GM18519 (cell line): Measurements from ENCODE around the gene VILL.
A peak's percentile ranks its signal among the peaks of the same experiment; 100 is the strongest.
"Not testable (repeated sequence)": the region's sequence is repeated elsewhere in the genome, so short reads cannot be mapped to it uniquely, and the experiment has no call there.

Source experiments
- ATAC-seq: cut with Tn5 transposase; IDR thresholded peaks from one replicate; pipeline ENCODE4 v1.9.1; 2021; ENCODE audit warnings: mild to moderate bottlenecking, moderate library complexity; ENCODE audit not compliant: unreplicated experiment, low FRiP score

The VILL gene

DNA sequence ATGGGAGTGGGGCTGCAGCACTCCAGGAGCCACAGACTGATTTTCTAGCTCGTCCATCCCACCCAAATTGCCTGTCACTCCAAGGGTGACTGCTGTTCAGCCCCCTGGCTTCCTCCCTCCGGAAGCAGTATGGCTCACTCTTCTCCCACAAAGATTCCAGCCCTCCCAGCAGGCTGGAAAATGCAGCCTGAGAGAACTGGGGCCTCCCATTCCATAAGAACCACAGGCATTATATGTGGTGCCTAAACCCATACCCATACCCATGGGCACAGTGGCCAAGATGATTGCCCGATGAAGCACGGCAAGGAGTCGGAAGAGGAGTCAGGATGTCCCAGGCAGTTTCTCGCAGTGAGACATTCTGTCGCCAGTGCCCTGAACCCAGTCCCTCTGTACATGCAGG lies 6.0 kb upstream of the VILL start:
- no peak for ATAC-seq

DNA sequence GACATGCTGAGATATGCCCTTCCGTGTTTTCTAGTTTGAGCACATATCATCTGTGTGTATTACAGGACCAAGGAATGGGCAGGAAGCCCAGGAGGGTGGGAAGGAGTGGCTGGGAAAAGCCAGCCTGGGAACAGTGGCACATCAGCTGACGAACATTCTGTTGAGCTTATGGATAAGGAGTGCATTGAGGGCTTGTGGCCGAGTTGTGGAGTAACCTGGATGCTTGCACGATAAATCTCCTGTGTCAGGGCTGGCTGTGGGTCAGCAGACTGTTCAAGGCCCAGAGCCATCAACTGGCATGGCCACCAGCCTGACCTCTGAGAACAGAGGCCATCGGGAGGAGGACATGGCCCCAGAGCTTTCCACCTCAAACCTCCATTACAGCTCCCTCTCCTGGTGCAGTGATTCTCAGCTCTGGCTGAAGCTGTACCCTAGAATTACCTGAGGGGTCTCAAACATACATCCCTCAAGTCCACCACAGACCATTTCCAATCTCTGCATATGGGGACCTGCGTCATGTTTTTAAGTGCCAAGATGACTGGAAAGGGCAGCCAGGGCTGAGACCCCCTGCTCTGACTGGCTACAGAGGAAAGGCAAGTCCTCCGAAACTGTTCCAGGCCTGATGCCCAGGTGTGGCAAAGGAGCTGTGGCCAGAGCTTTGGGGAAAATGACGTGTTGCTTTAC lies 4.8 kb upstream of the VILL start:
- no peak for ATAC-seq

DNA sequence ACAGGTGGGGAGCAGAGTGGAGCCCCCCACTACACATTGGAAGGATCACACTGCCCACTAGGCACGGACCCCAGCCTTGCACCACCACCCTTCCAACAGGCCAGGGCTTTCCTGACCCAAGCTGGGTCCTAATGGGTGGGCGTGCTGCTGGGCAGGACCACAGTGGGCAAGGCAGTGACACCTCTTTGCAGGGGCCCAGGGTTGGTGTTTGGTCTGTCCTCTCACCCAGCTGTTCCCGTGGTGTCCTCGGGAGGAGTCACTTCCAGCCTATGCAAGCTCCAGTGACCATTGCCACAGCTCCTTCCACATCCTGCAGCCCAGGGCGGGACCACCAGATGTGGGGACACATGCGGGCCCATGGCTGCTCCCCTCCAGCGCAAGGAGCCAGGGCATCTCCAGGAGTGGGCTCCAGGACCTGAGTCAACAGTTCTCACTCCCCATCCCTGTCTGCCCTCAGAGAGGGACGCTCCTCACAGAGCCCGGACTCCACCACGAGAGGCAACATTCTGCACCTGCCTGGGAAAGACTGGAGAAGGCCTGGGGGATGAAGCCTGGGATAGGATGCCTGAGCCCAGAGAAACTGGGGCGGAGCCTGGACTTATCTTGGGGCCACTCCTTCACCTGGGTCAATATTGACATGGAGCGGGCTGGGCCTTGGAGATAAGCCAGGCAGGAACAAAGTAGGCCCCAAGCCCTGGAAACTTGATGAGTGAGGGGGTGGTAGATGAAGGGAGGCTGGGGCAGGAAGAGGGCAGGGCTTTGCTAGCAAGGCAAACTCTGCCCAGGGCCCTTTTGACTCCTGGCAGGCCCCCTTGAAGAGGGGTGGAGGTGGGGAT lies 3.9 kb upstream of the VILL start:
- no peak for ATAC-seq

DNA sequence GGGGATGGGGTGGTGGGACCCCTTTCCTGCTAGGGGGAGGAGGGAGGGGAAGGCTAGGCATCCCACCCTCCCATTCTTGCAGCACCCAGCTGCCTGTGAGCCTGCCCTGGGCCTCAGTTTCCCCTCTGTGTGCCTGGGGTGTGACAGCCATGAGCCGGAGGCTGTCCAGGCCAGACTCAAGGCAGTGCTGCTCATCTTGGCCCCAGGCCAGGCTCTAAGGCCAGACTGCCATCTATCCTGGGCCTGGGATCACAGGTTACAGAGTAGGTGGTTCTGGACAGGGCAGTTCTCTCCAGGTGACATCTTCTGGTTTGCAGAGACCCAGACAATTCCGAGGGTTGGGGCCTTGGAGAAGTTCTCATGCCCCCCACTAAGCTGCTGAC lies 3.3 kb upstream of the VILL start:
- no peak for ATAC-seq

DNA sequence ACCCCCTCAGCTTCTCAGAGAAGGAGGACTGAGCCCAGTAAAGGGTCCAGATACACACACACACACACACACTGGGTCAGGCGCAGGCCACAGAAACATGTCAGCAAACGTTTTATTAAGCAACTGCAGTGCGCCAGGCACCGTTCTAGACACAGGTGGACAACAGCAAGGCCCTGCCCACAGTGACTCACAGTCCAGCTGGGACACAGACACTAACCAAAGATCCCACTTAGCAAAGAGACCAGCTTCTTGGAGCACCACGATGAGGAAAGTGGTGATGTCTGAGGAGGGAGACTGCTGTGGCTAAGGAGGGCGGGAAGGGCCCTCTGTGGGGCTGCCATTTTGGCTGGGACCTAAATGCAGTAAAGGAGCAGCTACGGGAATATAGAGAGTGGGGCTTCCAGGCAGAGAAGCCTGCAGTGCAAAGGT lies 2.8 kb upstream of the VILL start:
- no peak for ATAC-seq

DNA sequence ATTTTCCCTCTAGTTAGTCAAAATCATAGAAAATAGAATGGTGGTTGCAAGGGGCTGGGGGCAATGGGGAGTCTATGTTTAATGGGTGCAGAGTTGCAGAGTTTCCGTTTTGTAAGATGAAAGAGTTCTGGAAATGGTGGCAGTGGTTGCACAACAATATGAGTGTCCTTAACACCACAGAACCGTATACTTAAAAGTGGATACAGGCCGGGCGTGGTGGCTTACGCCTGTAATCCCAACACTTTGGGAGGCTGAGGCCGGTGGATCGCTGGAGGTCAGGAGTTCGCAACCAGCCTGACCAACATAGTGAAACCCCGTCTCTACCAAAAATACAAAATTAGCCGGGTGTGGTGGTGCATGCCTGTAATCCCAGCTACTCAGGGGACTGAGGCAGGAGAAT lies 2.2 kb upstream of the VILL start:
- not testable (repeated sequence) for ATAC-seq

DNA sequence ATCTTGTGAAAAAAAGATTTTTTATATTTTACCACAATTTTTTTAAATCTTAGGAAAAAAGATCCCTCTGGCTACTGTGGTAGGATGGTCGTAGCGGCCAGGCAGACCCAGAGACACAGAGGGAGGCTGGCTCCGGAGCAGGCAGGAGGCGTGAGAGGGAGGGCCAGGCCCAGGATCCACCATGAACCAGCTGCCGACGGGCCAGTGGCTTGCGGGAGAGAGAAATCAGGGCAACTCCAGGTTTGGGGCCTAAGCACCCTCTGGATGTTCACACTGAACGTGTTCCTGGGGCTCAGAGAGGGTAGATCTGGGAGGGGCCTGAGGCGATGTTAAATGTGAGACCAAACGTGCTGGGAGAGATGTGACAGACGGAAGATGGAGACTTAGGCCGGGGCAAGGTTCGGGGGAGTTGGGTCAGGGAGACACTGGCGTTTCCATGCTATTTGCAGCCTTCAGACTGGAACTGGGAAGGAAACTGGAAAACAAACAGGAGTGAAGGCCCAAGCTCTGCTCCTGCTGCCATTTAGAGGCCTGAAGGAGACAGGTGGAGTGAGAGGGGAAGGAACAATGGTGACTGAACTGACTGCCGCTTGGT lies 1.6 kb upstream of the VILL start:
- no peak for ATAC-seq

DNA sequence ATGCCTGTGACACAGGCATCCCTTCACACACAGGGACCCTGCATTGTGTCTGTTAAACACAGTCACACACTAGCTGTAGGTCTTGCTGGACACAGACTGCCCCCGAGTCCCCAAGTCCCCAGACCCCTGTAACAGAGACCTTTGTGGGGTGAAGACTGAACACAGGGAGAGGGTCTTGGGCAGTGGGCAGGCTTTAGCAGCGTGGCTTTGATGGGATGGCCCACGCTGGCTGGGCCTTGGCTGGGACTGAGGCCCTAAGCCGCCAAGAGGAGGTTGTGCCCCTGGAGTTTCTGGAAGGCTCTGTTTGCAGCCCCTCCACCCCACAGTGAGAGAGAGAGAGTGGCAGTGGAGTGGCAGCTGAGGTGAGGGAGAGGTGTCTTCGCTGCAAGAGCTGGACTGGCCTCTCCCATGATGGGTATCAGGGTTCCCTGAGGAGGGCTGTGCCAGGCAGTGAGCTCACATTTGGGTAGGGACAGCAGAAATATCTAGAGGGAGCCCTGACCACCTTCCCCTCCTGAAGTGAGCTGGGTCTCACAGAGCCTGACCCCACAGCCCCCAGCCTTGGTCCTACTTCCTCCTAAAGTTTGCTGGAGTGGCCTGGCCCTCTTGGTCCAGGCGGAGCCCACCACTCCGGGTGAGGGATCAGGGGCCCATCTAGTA lies 635 bp upstream of the VILL start:
- no peak for ATAC-seq

DNA sequence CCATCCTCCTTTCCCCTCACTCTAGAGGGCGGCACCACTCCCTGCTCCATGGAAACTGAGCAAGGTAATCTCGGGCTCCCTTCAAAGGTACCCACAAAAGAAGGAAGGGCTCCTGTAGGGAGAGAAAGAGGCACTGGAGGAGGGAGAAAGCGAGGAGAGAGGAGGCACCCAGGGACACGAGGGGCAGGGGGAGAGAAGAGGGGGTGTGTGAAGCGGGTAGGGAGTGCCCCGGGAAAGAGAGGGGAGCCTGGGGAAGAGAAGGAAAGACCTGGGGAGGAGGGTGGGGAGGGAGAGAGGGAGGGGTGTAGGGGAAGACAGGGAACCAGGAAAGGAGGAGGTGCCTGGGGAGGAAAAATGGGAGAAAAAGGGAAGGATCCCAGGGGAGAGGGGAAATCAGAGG lies 523 bp downstream of the VILL start:
- no peak for ATAC-seq

DNA sequence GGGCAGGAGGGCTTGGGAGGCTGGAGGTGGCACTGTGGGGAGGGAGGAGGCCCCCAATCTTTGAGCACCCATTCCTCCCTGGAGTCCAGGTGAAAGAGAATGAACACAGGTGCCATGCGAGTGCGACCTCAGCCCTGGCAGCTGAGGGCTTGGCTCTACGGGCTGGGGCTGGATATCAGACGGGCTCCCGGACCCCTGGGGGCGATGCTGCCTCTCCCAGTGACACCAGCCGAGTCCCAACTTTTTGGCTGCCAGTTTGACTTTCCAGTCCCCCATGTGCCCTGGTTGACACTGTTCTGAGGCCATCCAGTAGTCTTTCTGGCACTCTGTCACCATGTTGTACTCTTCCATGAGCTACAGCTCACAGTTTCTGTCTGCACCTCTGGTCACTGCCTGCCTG lies 1.2 kb downstream of the VILL start:
- ATAC-seq, result no peak

DNA sequence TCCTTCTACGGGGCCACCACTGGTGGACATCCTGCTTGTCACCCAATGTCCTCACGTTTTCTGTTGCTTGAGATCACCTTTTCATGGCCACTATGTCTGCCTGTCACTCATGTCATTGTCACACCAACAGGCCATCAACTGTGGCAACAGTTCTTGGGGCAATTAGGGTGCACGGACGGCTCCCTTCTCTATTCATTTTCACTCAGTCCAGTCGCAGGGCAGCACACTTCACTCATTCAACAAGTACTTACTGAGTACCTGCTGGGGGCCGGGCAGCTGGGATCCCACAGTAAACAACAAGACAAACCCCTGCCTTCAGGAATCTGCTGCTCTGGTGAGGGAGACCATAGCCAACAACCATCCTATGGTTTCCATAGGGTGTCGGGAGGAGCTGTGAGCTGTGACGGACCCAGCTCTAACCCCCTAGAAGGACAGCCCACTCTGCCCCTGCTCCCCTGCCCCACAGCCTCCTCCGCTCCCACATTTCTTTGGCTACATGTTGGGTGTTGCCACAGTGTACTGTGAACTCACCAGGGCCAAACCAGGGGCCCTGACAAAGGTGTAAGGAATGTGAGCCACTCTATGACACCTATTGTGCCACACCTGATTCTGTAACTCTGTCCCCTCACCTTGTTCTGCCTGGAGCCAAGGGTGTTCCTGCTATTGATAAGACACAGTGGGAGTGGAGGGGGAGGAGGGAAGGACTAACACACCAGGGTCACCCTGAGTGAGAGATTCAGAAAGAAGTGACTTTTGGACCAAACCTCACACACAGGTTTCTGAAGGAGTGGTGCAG lies 1.9 kb downstream of the VILL start:
- no peak for ATAC-seq

DNA sequence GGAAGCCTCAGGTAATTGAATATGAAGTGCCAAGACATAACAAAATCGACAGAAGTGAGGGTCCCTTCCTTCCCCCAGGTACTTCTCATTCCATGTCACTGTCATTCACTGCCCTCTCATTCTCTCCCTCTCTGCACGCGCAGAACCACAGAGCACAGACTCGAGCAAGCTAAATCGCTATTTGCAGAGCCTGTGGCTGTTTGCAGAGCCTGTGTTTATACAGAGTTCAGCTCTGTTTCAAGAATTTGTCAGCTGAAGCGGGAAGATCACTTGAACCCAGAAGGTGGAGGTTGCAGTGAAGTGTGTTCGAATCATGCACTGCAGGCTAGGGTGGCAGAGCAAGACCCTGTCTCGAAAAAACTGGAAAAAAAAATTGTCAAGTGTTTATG lies 2.5 kb downstream of the VILL start:
- no peak for ATAC-seq

DNA sequence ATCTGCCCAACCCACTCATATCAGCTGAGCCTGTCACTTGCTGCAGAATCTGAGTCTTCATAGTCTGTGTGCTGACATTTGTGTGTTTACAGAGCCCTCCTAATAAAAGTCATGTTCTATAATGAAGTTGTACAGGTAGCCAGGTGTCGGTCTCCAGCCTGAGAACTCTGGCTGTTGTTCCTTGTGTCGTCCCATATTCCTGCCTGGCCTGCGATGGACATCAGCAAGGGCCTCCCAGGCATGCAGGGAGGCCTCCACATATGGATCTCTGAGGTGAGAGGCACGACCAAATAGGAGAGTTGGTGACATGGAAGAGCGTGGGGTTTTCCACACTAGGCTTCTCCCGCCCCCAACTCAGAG lies 2.9 kb downstream of the VILL start:
- no peak for ATAC-seq

DNA sequence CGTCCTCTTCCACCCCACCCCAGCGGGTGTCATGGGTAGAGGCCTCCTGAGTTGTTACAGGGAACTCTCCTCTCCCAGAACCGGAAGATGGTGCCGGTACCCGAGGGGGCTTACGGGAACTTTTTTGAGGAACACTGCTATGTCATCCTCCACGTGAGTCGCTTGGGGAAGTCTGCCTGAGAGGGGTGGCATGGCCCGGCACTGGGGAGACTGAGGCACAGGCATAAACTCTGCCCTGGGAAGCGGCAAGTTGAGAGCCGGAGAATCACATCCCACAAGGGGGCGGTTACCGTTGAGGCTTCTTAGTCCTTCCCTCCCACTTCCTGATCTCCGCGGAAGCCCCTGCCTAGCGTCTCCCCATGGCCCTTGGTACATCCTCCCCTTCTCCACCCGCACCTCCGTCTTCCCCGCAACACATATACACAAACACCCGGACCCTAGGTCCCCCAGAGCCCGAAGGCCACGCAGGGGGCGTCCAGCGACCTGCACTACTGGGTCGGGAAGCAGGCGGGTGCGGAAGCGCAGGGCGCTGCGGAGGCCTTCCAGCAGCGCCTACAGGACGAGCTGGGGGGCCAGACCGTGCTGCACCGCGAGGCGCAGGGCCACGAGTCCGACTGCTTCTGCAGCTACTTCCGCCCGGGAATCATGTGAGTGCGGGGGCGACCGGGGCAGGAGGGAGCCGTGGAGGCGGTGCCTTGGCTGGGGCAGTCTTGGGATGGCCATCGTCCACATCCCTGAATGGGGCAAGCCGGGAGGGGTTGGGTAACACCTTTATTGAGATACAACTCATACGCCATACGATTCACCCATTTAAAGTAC lies 3.4 kb downstream of the VILL start:
- peak; percentile 40 for ATAC-seq

DNA sequence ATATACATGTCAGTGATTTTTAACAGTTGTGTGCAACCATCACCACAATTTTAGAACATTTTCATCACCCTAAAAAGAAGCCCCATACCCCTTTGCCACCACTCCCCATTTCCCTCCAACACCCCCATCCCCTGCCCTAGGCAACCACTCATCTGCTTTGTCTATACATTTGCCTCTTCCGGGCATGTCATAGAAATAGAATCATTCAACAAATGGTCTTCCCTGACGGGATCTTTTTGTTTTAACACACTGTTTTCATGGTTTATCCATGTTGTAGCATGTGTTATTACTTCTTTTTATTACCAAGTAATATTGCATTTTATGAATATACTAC lies 4.0 kb downstream of the VILL start:
- ATAC-seq, result no peak

DNA sequence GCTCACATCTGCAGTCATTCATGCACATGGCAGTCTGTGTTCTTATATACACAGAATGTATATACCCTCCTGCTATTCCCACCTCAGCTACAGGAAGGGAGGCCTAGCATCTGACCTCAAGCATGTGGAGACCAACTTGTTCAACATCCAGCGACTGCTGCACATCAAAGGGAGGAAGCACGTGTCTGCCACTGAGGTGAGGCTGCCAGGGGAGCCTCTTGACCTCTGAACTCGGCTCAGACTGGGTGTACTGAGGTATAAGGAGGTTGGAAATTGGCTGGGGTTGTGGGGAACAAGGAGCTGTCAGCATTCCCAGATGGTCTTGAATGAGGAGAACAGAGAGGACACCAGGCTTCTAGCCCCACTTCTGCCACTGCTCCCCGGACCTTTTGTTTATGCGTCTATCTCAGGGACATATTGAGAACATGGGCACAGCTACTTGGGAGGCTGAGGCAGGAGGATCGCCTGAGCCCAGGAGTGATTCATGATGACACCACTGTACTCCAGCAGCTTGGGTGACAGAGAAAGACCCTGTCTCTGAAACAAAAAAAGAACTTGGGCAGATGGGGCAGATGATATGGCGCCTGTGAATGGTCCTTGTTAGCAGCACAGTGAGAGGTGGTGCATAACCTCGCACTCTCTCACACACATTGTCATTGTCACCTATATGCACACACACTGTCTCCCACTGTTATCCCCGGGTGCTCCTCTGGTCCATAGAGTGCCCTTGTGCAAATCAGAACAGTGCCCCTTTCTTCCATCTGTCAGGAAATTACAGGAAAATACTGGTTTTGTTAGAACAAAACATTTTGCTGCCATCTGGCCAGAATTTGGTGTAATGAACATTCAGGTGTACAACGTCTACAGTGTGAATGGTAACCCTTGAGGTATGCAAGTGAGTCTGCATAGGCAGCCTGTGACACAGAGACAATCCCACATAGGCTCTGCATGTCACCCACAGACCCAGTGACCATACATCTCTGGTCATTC lies 5.4 kb downstream of the VILL start:
- ATAC-seq, result no peak

DNA sequence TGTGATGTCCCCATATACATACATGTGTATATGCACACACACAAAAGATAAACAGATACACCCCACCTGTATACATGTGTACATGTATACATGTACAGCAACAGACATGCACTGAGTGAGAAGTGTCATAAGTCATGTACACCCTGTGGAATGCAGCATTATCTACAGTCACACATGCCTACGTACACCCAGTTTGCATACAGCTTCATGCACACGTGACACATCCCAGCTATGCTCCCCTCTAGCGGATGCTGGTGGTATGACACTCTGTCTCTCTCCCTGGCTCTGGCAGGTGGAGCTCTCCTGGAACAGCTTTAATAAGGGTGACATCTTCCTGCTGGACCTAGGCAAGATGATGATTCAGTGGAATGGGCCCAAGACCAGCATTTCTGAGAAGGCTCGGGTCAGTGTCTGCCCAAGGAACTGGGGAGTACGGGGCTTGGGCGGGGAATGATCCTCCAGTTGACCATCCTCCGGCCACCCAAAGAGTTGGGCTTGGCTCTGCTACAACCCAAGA lies 6.3 kb downstream of the VILL start:
- ATAC-seq, result peak; percentile 69

DNA sequence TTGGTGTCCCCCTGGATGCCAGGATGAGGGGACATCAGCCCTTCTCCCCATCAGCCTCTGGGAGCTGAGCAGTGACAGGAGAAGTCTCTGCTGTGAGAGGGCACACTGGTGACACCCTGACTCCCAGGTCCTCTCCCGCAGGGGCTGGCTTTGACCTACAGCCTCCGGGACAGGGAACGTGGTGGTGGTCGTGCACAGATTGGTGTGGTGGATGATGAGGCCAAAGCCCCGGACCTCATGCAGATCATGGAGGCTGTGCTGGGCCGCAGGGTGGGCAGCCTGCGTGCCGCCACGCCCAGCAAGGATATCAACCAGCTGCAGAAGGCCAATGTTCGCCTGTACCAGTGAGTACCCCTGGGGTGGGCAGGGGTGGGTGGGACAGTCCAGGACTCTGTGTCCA lies 6.8 kb downstream of the VILL start:
- ATAC-seq, result no peak
